GM21390 (cell line): ENCODE measurements around the gene SNX6.
"Not testable (repeated sequence)": the region's sequence is repeated elsewhere in the genome, so short reads cannot be mapped to it uniquely, and the experiment has no call there.

Experiments
- ATAC-seq: cut with Tn5 transposase; IDR thresholded peaks from one replicate; pipeline ENCODE4 v1.9.1; 2021; ENCODE audit not compliant: unreplicated experiment

The SNX6 gene

GRCh38 chr14:34527591-34527990, 102.4 kb downstream of the SNX6 start:
- ATAC-seq: no peak

- not testable (repeated sequence) for ATAC-seq
These were observed 105.7 kb downstream of the SNX6 start for GRCh38 chr14:34524216-34524615.

GRCh38 chr14:34522496-34522895, 107.5 kb downstream of the SNX6 start:
- no peak for ATAC-seq

GRCh38 chr14:34521071-34521470, 108.9 kb downstream of the SNX6 start:
- ATAC-seq: not testable (repeated sequence)

- ATAC-seq: not testable (repeated sequence)
These were observed 109.5 kb downstream of the SNX6 start for GRCh38 chr14:34520304-34520970.
